HCT116 (cell line): ENCODE results near the gene NAB1. TPM values are rescaled to one million over a fixed set of nuclear protein-coding genes. Genes with fewer than 3 reads are reported as not detected.

Source experiments
- ATAC-seq: fragments of 200-7000 bp; cut with Tn5 transposase; 2 replicates; pipeline ENCODE4 v1.9.1; 2020; ENCODE audit warnings: mild to moderate bottlenecking, moderate library complexity
- BruUV-seq: library from RNA; stranded (reverse); fragments of 400-500 nt; replicated peaks from 2 replicates; lab custom pipeline; 2021; lab: Mats Ljungman, UMichigan
- CTCF ChIA-PET: fragments of 300-600 bp; sonication (Branson Sonifier 250); formaldehyde crosslinking; loops from one replicate; lab custom pipeline; 2021; ENCODE audit warnings: antibody characterized with exemption; lab: Charles Lee
- POLR2A ChIA-PET: fragments of 300-600, 350-600 bp; sonication (Branson Sonifier 250); formaldehyde crosslinking; loops from one replicate; lab custom pipeline; 2021; ENCODE audit warnings: antibody characterized with exemption; lab: Charles Lee
- RAD21 ChIA-PET, 2 experiments: fragments of 300-600 bp; sonication (Branson Sonifier 250); formaldehyde crosslinking; loops; one replicate each; lab custom pipeline; 2023; ENCODE audit warnings: low total read pairs in 2 of 2; ENCODE audit not compliant: uncharacterized antibody in 2 of 2, unreplicated experiment in 2 of 2, low non-redundant PET in 1 of 2; lab: Charles Lee
- DNase-seq: peaks from one replicate; pipeline ENCODE4 v3.0.0-alpha.2; 2010; ENCODE audit warnings: low read depth, low spot score
- H2AFZ ChIP-seq: fragments of 200-600 bp; shearing (Covaris generic), sonication (generic); 2 replicates; pipeline ENCODE4 v1.6.1; 2017; ENCODE audit warnings: low read depth, mixed run types, mixed read lengths, antibody characterized with exemption, low read length; ENCODE audit not compliant: poor library complexity, severe bottlenecking
- H3K27ac ChIP-seq: 2 replicates; pipeline ENCODE4 v1.5.1; 2012; ENCODE audit warnings: low read depth, low read length
- H3K27me3 ChIP-seq: fragments of 200-600 bp; sonication (generic); 2 replicates; pipeline ENCODE4 v1.6.1; 2016; ENCODE audit warnings: mixed run types, low read length, mixed read lengths; ENCODE audit not compliant: insufficient read depth
- H3K36me3 ChIP-seq, 2 experiments: fragments of 200-500 bp in 1 of 2; fragments of 200-600 bp in 1 of 2; sonication (Bioruptor generic) in 1 of 2; sonication (generic) in 1 of 2; 2 replicates each; pipeline versions ENCODE4 v1.5.1 to v1.6.1; 2014 to 2016; ENCODE audit warnings: low read length in 2 of 2, inconsistent platforms in 1 of 2, mixed read lengths in 1 of 2, mixed run types in 1 of 2; ENCODE audit not compliant: insufficient read depth in 2 of 2, control insufficient read depth in 1 of 2
- H3K4me1 ChIP-seq, 2 experiments: fragments of 200-600 bp in 1 of 2; sonication (generic) in 1 of 2; 2 replicates each; pipeline versions ENCODE4 v1.5.1 to v1.6.1; 2012 to 2017; ENCODE audit warnings: low read length in 2 of 2, inconsistent platforms in 1 of 2, mild to moderate bottlenecking in 1 of 2, mixed read lengths in 1 of 2, mixed run types in 1 of 2, moderate library complexity in 1 of 2; ENCODE audit not compliant: insufficient read depth in 2 of 2, control insufficient read depth in 1 of 2
- H3K4me2 ChIP-seq: fragments of 200-600 bp; sonication (generic); 2 replicates; pipeline ENCODE4 v1.6.1; 2017; ENCODE audit warnings: mixed run types, low read length, mixed read lengths
- H3K4me3 ChIP-seq, 2 experiments: fragments of 200-600 bp in 1 of 2; sonication (generic) in 1 of 2; replicated peaks in 1 of 2; 2 replicates each; pipeline ENCODE4 v1.5.1; 2011 to 2016; ENCODE audit warnings: low read length in 2 of 2, control low read depth in 1 of 2, low read depth in 1 of 2, mild to moderate bottlenecking in 1 of 2, mixed read lengths in 1 of 2, mixed run types in 1 of 2
- H3K79me2 ChIP-seq: fragments of 200-600 bp; sonication (generic); 2 replicates; pipeline ENCODE4 v1.6.1; 2017; ENCODE audit warnings: mild to moderate bottlenecking, mixed run types, low read length, moderate library complexity, mixed read lengths; ENCODE audit not compliant: insufficient read depth
- H3K9ac ChIP-seq: fragments of 200-600 bp; sonication (generic); 2 replicates; pipeline ENCODE4 v1.6.1; 2016; ENCODE audit warnings: low read length, mixed read lengths
- H3K9me2 ChIP-seq: fragments of 200-600 bp; sonication (generic), shearing (Covaris generic); 2 replicates; pipeline ENCODE4 v1.6.1; 2017; ENCODE audit warnings: mixed run types, mild to moderate bottlenecking, moderate library complexity; ENCODE audit not compliant: insufficient read depth
- H3K9me3 ChIP-seq, 2 experiments: fragments of 200-500 bp in 1 of 2; fragments of 200-600 bp in 1 of 2; sonication (Bioruptor generic) in 1 of 2; sonication (generic) in 1 of 2; 2 replicates each; pipeline ENCODE4 v1.6.1; 2014 to 2017; ENCODE audit warnings: low read length in 2 of 2, mixed read lengths in 2 of 2, inconsistent platforms in 1 of 2, low read depth in 1 of 2, mild to moderate bottlenecking in 1 of 2, mixed run types in 1 of 2, moderate library complexity in 1 of 2; ENCODE audit not compliant: control insufficient read depth in 1 of 2, insufficient read depth in 1 of 2
- H4K20me1 ChIP-seq: fragments of 200-600 bp; sonication (generic), shearing (Covaris generic); 2 replicates; pipeline ENCODE4 v1.6.1; 2017; ENCODE audit warnings: mixed run types, mild to moderate bottlenecking, moderate library complexity; ENCODE audit not compliant: insufficient read depth
- FOSL1 ChIP-seq: IDR thresholded peaks from 2 replicates; pipeline ENCODE4 v1.6.1; 2012; ENCODE audit warnings: low read depth
- REST ChIP-seq: IDR thresholded peaks from 2 replicates; pipeline ENCODE4 v1.6.1; 2012; ENCODE audit warnings: low read depth
- SIN3A ChIP-seq: IDR thresholded peaks from 2 replicates; pipeline ENCODE4 v1.6.1; 2012; ENCODE audit warnings: low read depth
- TCF7L2 ChIP-seq: IDR thresholded peaks from 2 replicates; pipeline ENCODE4 v1.7.0; 2011; ENCODE audit warnings: borderline replicate concordance, inconsistent platforms; ENCODE audit not compliant: insufficient read depth, insufficient read length; ENCODE audit errors: extremely low read depth
- ZBTB33 ChIP-seq: IDR thresholded peaks from 2 replicates; pipeline ENCODE4 v1.6.1; 2011; ENCODE audit warnings: mild to moderate bottlenecking, low read length, moderate library complexity; ENCODE audit not compliant: insufficient replicate concordance; ENCODE audit errors: extremely low read depth
- intact Hi-C: fragments of 100-400 bp; cut with micrococcal nuclease; formaldehyde crosslinking; loops from 2 replicates; pipeline ENCODE4 v1.10.0; 2022
- total RNA-seq: library from RNA; stranded (reverse); gene quantifications from one replicate; pipeline ENCODE4 v1.2.1, GENCODE V29; 2021; ENCODE audit not compliant: unreplicated experiment

Gene NAB1
- total RNA-seq, 1 experiment from 2014 or later = 43.8 TPM

- no peak overlapping the region for H3K27ac ChIP-seq
- no TSS peak for BruUV-seq
- no peaks in the 10 kb centered on the region for H4K20me1 ChIP-seq
- ATAC-seq (no peak), DNase-seq (no peak)
- H3K9me3 ChIP-seq = no peaks in the 10 kb centered on the region
- H3K4me2 ChIP-seq = no peak overlapping the region
- H3K36me3 ChIP-seq = peaks cover 10 to 11% of the 10 kb centered on the region in 2 experiments; a peak in 3 of 4 replicates
- H3K9ac ChIP-seq = no peak overlapping the region
- ChIA-PET CTCF (no interaction called here), RAD21 (no interaction called here), POLR2A (no interaction called here)
- no peak overlapping the region for H3K4me3 ChIP-seq
- no peaks in the 10 kb centered on the region for H3K9me2 ChIP-seq
- H3K79me2 ChIP-seq = peaks cover 8% of the 10 kb centered on the region; the same call in 1 of the 2 replicates
- intact Hi-C loops = loop anchor here (10.0 kb wide), 1 partner anchor 311 kb away; no protein-coding TSS in a partner anchor
- no peak overlapping the region for H2AFZ ChIP-seq
- no peaks in the 10 kb centered on the region for H3K27me3 ChIP-seq
- peaks cover 0 to 20% of the 10 kb centered on the region in 2 experiments; a peak in 2 of 4 replicates for H3K4me1 ChIP-seq
- TF ChIP-seq TCF7L2 = no peak
- TF ChIP-seq REST = no peak
- no peak for TF ChIP-seq FOSL1
- TF ChIP-seq ZBTB33 = no peak
- TF ChIP-seq SIN3A = no peak
Measured at GRCh38 chr2:190685333-190685732, 36.5 kb downstream of the NAB1 start.
